Activated CD4-positive, alpha-beta T cell treated with anti-CD3 and anti-CD28 coated beads for 24 hours (primary cell): Measurements from ENCODE around the gene MLF1.
"Not testable (repeated sequence)": the region's sequence is repeated elsewhere in the genome, so short reads cannot be mapped to it uniquely, and the experiment has no call there.

Experiments
- DNase-seq, 2 donors: peaks; one replicate each; pipeline ENCODE4 v3.0.0-alpha.2; 2020; ENCODE audit warnings: low read depth in 2 of 2

The MLF1 gene

GRCh38 chr3:158570999-158571702 is at the start of gene MLF1:
TSS of gene MLF1 (plus strand) at chr3:158571194. CDS start at chr3:158571301, 107 bp downstream.
- DNase-seq, result peak; percentile 58 to 78

- no peak for DNase-seq
Measured at GRCh38 chr3:158522221-158523136, 48.5 kb upstream of the MLF1 start.

- no peak for DNase-seq
Measured at GRCh38 chr3:158528076-158528674, 42.8 kb upstream of the MLF1 start.

GRCh38 chr3:158531334-158531733 is 39.7 kb upstream of the MLF1 start:
- DNase-seq, result no peak

GRCh38 chr3:158532099-158532734 is 38.8 kb upstream of the MLF1 start:
- no peak for DNase-seq

- DNase-seq, result no peak
Measured at GRCh38 chr3:158535918-158536317, 35.1 kb upstream of the MLF1 start.

- peak; percentile 19 to 33 for DNase-seq
Measured at GRCh38 chr3:158539414-158540014, 31.5 kb upstream of the MLF1 start.

GRCh38 chr3:158540066-158540465 is 30.9 kb upstream of the MLF1 start:
- no peak for DNase-seq

GRCh38 chr3:158548691-158549090 is 22.3 kb upstream of the MLF1 start:
- no peak for DNase-seq

GRCh38 chr3:158549938-158550337 is 21.1 kb upstream of the MLF1 start:
- DNase-seq, result not testable (repeated sequence)

GRCh38 chr3:158552124-158552523 is 18.9 kb upstream of the MLF1 start:
- no peak for DNase-seq

GRCh38 chr3:158559504-158559903 is 11.5 kb upstream of the MLF1 start:
- no peak for DNase-seq

- DNase-seq, result no peak
Measured at GRCh38 chr3:158560979-158561378, 10.0 kb upstream of the MLF1 start.

GRCh38 chr3:158562674-158563073 is 8.3 kb upstream of the MLF1 start:
- DNase-seq, result no peak

GRCh38 chr3:158563076-158563475 is 7.9 kb upstream of the MLF1 start:
- no peak for DNase-seq

GRCh38 chr3:158565076-158565475 is 5.9 kb upstream of the MLF1 start:
- no peak for DNase-seq

GRCh38 chr3:158568784-158569183 is 2.2 kb upstream of the MLF1 start:
- DNase-seq, result no peak

GRCh38 chr3:158569794-158570193 is 1.2 kb upstream of the MLF1 start:
- DNase-seq, result no peak

GRCh38 chr3:158571969-158572765 is 1.2 kb downstream of the MLF1 start:
- no peak for DNase-seq

GRCh38 chr3:158572766-158573060 is 1.7 kb downstream of the MLF1 start:
- no peak for DNase-seq

GRCh38 chr3:158573714-158574113 is 2.7 kb downstream of the MLF1 start:
- no peak for DNase-seq
